Testis (tissue), 3 donors: ENCODE data around the gene SKP1. TPM values are rescaled to one million over a fixed set of nuclear protein-coding genes. Genes with fewer than 3 reads are reported as not detected.

Experiments
- DNase-seq: peaks from one replicate; pipeline ENCODE4 v3.0.0-alpha.2; 2019
- H3K27ac ChIP-seq, 2 donors: fragments of 200-600 bp; sonication (generic); one replicate each; pipeline ENCODE4 v1.5.1; 2019
- H3K27me3 ChIP-seq: fragments of 200-600 bp; sonication (generic); one replicate; pipeline ENCODE4 v1.5.1; 2019
- H3K36me3 ChIP-seq: fragments of 200-600 bp; sonication (generic); one replicate; pipeline ENCODE4 v1.5.1; 2017; ENCODE audit warnings: low read depth; ENCODE audit errors: missing control alignments
- H3K4me1 ChIP-seq: fragments of 200-600 bp; sonication (generic); one replicate; pipeline ENCODE4 v1.5.1; 2019
- H3K4me3 ChIP-seq, 2 donors: fragments of 200-600 bp; sonication (generic); one replicate each; pipeline ENCODE4 v1.5.1; 2017 to 2019
- H3K9me3 ChIP-seq: fragments of 200-600 bp; sonication (generic); one replicate; pipeline ENCODE4 v1.5.1; 2017
- POLR2A ChIP-seq: fragments of 450-650 bp; IDR thresholded peaks from one replicate; pipeline ENCODE4 v1.6.1; 2017; ENCODE audit warnings: antibody characterized with exemption, mild to moderate bottlenecking, moderate library complexity
- WGBS, 2 donors: methylation state at CpG; one replicate each; pipeline ENCODE4 v1.1.5; 2018; 5-methylcytosine and 5-hydroxymethylcytosine counted together
- intact Hi-C: fragments of 100-400 bp; cut with DNase I; formaldehyde crosslinking; loops from one replicate; pipeline ENCODE4 v1.15.1; 2023; ENCODE audit warnings: low total_unique reads
- polyA plus RNA-seq: library from polyadenylated mRNA; stranded (reverse); fragments of 350-450 nt; fragmentation: Illumina TruSeq; extraction: RNeasy Lipid Tissue Mini Kit (QIAGEN cat#74804); gene quantifications from one replicate; pipeline ENCODE4 v1.2.3, GENCODE V29; 2014; ENCODE audit warnings: low read depth, low replicate concordance; ENCODE audit not compliant: insufficient read depth
- total RNA-seq, 2 donors: library from RNA; depleted of rRNA; stranded (reverse); fragments of >200 nt; gene quantifications; one replicate each; pipeline ENCODE4 v1.2.3, GENCODE V29; 2016
- TF ChIP-seq, protein P1 (sequence below), 3 experiments: fragments of 450-650 bp in 2 of 3; fragments of 200-600 bp in 1 of 3; sonication (generic) in 1 of 3; IDR thresholded peaks; one replicate each; pipeline ENCODE4 v1.5.1; 2016 to 2019; ENCODE audit warnings: antibody characterized with exemption in 3 of 3, mild to moderate bottlenecking in 2 of 3, moderate library complexity in 1 of 3

SKP1 gene
- total and polyA plus RNA-seq, 3 donors from 2014 or later: 336 to 919 (median 459) TPM

DNA sequence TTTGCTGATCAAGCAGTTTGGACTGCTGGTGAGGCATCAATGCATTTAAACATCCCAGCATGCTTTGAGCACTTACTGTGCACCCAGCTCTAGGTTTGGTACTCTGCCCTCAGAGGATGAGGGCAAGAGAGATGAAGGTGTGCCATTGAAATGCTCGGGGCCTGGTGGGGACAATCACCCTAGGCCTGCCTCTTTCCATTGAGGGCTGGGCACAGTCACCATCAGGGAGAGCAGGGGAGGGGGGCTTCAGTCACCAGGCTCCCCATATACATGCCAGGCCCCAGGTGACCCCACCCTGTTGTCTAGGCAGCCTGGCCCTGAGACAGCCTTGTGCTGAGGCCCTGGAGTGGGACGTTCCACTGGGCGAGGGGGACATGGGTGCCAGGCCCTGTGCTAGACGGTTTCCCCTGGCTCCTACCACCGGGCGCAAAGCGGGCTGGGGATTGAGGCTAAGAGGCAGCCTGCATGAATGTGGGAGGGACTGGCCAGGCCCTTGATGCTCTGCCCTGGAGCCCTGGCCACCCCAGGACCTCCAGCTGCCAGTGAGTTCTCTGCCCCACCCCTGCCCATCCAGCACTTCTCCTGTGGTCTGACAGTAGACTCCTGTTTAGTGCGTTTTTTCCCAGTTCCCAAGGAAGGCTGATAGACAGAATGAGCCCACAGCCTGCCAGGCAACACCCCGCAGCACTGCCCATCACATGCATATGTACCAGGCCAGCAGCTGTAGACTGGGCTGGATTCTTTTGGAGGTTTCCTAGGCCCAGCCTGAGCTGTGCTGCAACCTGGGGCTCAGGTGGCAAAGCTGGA lies 43.4 kb downstream of the SKP1 start:
- intact Hi-C loops: loop anchor here (10.0 kb wide), 1 partner anchor 89 kb away; no protein-coding TSS in a partner anchor
- Histone ChIP-seq H3K27ac (no peak overlapping the region), H3K4me3 (no peak overlapping the region), H3K9me3 (no peaks in the 10 kb centered on the region), H3K4me1 (no peaks in the 10 kb centered on the region), H3K27me3 (no peaks in the 10 kb centered on the region), H3K36me3 (no peaks in the 10 kb centered on the region)
- DNase-seq: no peak
- no peak for TF ChIP-seq POLR2A
- TF ChIP-seq, protein P1, sequence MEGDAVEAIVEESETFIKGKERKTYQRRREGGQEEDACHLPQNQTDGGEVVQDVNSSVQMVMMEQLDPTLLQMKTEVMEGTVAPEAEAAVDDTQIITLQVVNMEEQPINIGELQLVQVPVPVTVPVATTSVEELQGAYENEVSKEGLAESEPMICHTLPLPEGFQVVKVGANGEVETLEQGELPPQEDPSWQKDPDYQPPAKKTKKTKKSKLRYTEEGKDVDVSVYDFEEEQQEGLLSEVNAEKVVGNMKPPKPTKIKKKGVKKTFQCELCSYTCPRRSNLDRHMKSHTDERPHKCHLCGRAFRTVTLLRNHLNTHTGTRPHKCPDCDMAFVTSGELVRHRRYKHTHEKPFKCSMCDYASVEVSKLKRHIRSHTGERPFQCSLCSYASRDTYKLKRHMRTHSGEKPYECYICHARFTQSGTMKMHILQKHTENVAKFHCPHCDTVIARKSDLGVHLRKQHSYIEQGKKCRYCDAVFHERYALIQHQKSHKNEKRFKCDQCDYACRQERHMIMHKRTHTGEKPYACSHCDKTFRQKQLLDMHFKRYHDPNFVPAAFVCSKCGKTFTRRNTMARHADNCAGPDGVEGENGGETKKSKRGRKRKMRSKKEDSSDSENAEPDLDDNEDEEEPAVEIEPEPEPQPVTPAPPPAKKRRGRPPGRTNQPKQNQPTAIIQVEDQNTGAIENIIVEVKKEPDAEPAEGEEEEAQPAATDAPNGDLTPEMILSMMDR (IDR thresholded peaks at IDR 0.05): no peak
- 93 to 94% methylated on average over 7 to 9 of the region's 9 CpGs for WGBS, 2 donors

DNA sequence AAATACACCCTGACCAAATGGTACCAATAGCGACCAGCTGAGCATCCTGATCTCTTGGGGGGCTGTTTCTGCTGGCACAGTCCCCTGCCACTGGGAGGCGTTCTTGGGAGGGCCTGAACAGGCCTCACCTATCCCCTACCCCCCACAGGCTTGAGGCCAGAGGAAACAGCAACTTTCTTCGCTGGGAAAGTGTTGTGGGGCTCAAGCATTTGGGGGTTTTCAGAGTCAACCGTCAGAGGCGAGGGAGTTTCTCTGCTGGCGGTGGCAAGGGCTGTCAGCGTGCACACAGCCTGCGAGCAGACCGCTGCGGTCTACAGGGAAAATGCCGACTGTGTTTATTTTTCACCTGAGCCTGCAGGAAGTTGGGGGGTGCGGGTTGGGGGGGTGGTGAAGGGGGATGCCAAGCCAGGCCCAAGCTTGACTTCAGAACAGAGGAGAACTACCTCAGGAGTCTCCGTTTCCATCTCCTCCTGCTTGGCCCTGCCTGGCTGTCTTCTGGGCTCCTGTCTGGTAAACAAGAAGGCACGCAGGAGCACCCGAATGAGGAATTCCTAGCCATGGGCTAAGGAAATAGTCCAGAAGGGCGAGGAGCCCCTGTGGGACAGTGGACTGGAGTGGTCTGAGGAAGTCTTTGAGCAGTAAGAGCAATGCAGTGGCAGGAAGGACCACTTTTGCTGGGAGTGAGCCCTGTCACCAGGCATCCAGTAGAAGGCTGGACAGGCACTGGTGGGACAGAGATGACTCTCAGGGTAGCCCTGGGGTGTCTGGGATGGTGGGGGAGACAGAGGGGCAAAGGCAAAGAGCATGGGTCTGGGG lies 44.2 kb downstream of the SKP1 start:
- Histone ChIP-seq H3K4me1 (no peaks in the 10 kb centered on the region), H3K9me3 (no peaks in the 10 kb centered on the region), H3K4me3 (no peak overlapping the region), H3K36me3 (no peaks in the 10 kb centered on the region), H3K27ac (no peak overlapping the region), H3K27me3 (no peaks in the 10 kb centered on the region)
- intact Hi-C loops: loop anchor here (10.0 kb wide), 1 partner anchor 88 kb away; no protein-coding TSS in a partner anchor
- WGBS, 2 donors: 87 to 91% methylated on average over 13 to 16 of the region's 16 CpGs
- no peak for TF ChIP-seq POLR2A
- TF ChIP-seq, protein P1 (IDR thresholded peaks at IDR 0.05): no peak
- DNase-seq: no peak

DNA sequence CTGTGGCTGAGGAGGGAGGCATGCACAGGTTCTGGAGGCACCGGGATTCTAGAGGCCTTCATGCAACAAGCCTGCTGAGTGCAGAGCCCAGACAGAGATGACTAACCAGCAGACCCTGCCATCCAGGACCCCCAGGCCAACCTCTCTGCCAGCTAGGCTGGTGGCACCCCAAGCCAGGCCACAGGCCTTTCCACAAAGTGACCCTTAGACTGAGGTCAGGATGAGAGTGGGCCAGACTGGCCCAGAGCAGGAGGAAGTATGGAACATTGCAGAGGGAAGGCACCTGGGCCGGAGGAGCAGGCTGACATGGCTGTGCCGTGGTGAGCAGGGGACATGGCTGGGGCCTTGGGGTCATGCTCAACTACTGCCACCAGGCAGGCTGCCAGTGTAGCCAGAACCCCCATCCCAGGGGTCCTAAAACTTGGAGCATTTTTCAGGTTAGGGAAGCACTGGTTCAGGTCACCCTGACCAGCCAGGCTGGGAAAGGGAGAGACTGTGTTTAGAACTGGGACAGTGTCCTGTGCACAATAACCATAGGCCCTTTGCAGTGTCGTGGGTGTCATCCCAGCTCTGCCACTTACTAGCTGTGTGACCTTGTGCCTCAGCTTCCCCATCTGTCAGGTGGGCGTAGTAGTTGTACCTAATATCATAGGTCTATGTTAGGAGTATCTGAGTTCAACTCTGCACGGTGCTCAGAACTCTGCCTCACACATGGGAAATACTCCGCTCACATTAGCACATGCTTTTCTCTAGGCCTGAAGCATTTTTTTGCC lies 45.0 kb downstream of the SKP1 start:
- H3K4me1 ChIP-seq: no peaks in the 10 kb centered on the region
- H3K4me3 ChIP-seq: no peak overlapping the region
- intact Hi-C loops: loop anchor here (10.0 kb wide), 1 partner anchor 87 kb away; no protein-coding TSS in a partner anchor
- DNase-seq: no peak
- H3K9me3 ChIP-seq: no peaks in the 10 kb centered on the region
- no peak for TF ChIP-seq POLR2A
- TF ChIP-seq, protein P1 (IDR thresholded peaks at IDR 0.05): no peak
- WGBS, 2 donors: 90 to 92% methylated on average over 4 to 7 of the region's 7 CpGs
- H3K27ac ChIP-seq: no peak overlapping the region
- H3K27me3 ChIP-seq: no peaks in the 10 kb centered on the region
- H3K36me3 ChIP-seq: no peaks in the 10 kb centered on the region

DNA sequence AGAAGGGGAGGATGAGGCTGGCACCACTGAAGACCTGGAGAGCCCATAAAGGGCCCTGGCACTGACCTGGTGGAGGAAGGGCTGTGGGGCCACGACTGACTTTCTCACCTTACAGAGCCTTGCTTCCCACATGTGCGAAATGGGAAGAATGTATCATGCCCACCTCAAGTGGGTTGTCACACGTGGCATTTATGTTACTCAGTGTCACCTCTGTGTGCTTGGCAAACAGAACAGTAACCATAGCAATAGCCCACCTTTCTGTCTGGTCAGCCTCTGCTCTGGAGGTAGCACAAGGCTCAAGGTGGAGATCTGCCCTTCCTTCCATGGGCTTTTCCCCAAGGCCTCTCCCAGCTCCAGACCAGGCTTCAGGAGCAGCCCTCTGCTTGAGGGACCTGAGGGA lies 45.6 kb downstream of the SKP1 start:
- peaks cover 1% of the 10 kb centered on the region for H3K4me1 ChIP-seq
- no peak overlapping the region for H3K27ac ChIP-seq
- no peaks in the 10 kb centered on the region for H3K27me3 ChIP-seq
- TF ChIP-seq POLR2A: no peak
- TF ChIP-seq, protein P1 (IDR thresholded peaks at IDR 0.05): no peak
- DNase-seq: no peak
- H3K4me3 ChIP-seq: no peak overlapping the region
- H3K36me3 ChIP-seq: no peaks in the 10 kb centered on the region
- H3K9me3 ChIP-seq: no peaks in the 10 kb centered on the region
- intact Hi-C loops: loop anchor here (10.0 kb wide), 1 partner anchor 86 kb away; no protein-coding TSS in a partner anchor
- 76 to 85% methylated on average over 3 of the region's 3 CpGs for WGBS, 2 donors
